Smooth muscle cell (in vitro differentiated cells): ENCODE measurements around the gene ZMAT3. TPM values are rescaled to one million over a fixed set of nuclear protein-coding genes. Genes with fewer than 3 reads are reported as not detected.

Experiments
- DNase-seq: peaks from one replicate; lab custom pipeline; 2025; ENCODE audit not compliant: unreplicated experiment; lab: John Stamatoyannopoulos, UW
- H2AFZ ChIP-seq: fragments of 200-600 bp; sonication (generic); 2 replicates; pipeline ENCODE4 v1.6.0; 2016; ENCODE audit warnings: antibody characterized with exemption, low read depth, mild to moderate bottlenecking
- H3F3A ChIP-seq: fragments of 200-600 bp; sonication (generic); 2 replicates; pipeline ENCODE4 v1.6.0; 2017; ENCODE audit warnings: antibody characterized with exemption, low read depth
- H3K27ac ChIP-seq: fragments of 200-600 bp; sonication (generic); 2 replicates; pipeline ENCODE4 v1.5.1; 2016; ENCODE audit warnings: low read depth, mild to moderate bottlenecking
- H3K27me3 ChIP-seq: fragments of 200-600 bp; sonication (generic); 2 replicates; pipeline ENCODE4 v1.6.1; 2016; ENCODE audit warnings: low read depth, mild to moderate bottlenecking
- H3K36me3 ChIP-seq: fragments of 200-600 bp; sonication (generic); 2 replicates; pipeline ENCODE4 v1.5.1; 2016; ENCODE audit warnings: low read depth
- H3K4me1 ChIP-seq: fragments of 200-600 bp; sonication (generic); 2 replicates; pipeline ENCODE4 v1.5.1; 2016; ENCODE audit warnings: low read depth
- H3K4me2 ChIP-seq: fragments of 200-600 bp; sonication (generic); 2 replicates; pipeline ENCODE4 v1.6.0; 2016; ENCODE audit warnings: mild to moderate bottlenecking
- H3K4me3 ChIP-seq: fragments of 200-600 bp; sonication (generic); 2 replicates; pipeline ENCODE4 v1.5.1; 2016; ENCODE audit warnings: mild to moderate bottlenecking
- H3K79me2 ChIP-seq: fragments of 200-600 bp; sonication (generic); 2 replicates; pipeline ENCODE4 v1.6.0; 2016; ENCODE audit warnings: low read depth, mild to moderate bottlenecking
- H3K9ac ChIP-seq: fragments of 200-600 bp; sonication (generic); 2 replicates; pipeline ENCODE4 v1.6.0; 2016; ENCODE audit warnings: low read depth
- H3K9me3 ChIP-seq: fragments of 200-600 bp; sonication (generic); replicated peaks from 2 replicates; pipeline ENCODE4 v1.5.1; 2016; ENCODE audit warnings: low read depth
- H4K20me1 ChIP-seq: fragments of 200-600 bp; sonication (generic); 2 replicates; pipeline ENCODE4 v1.6.0; 2016; ENCODE audit warnings: low read depth
- CTCF ChIP-seq: fragments of 200-600 bp; sonication (generic); IDR thresholded peaks from 2 replicates; pipeline ENCODE4 v1.5.1; 2017; ENCODE audit warnings: borderline replicate concordance, mild to moderate bottlenecking, antibody characterized with exemption; ENCODE audit not compliant: insufficient read depth, poor library complexity, severe bottlenecking
- WGBS: methylation state at CpG from one replicate; pipeline ENCODE4 v1.1.7; 2016; ENCODE audit warnings: low lambda C conversion rate; 5-methylcytosine and 5-hydroxymethylcytosine counted together
- polyA plus RNA-seq: library from polyadenylated mRNA; unstranded; fragments of >200 nt; fragmentation: Nextera tagmentation; extraction: Ambion mirVana; gene quantifications from 2 replicates; pipeline ENCODE4 v1.2.1, GENCODE V29; 2016
- total RNA-seq: library from RNA; depleted of rRNA; stranded (reverse); fragments of >200 nt; gene quantifications from 2 replicates; pipeline ENCODE4 v1.2.3, GENCODE V29; 2014

ZMAT3 gene
- total and polyA plus RNA-seq, 2 experiments from 2014 or later: 34.8 to 54.4 TPM

GRCh38 chr3:179026636-179027035 is 45.0 kb downstream of the ZMAT3 start:
- no peak for TF ChIP-seq CTCF
- Histone ChIP-seq H3K4me3 (no peak overlapping the region), H2AFZ (no peak overlapping the region), H4K20me1 (peaks cover 43% of the 10 kb centered on the region), H3K9me3 (no peaks in the 10 kb centered on the region), H3K27ac (peak overlapping the region; percentile 89), H3K9ac (no peak overlapping the region), H3K79me2 (peaks cover 7% of the 10 kb centered on the region), H3K27me3 (no peaks in the 10 kb centered on the region), H3F3A (peaks cover 21% of the 10 kb centered on the region), H3K4me2 (peak overlapping the region; percentile 55), H3K36me3 (peaks cover 7% of the 10 kb centered on the region), H3K4me1 (peaks cover 15% of the 10 kb centered on the region)
- 57% methylated on average over 2 of the region's 2 CpGs for WGBS
- no peak for DNase-seq

DNA sequence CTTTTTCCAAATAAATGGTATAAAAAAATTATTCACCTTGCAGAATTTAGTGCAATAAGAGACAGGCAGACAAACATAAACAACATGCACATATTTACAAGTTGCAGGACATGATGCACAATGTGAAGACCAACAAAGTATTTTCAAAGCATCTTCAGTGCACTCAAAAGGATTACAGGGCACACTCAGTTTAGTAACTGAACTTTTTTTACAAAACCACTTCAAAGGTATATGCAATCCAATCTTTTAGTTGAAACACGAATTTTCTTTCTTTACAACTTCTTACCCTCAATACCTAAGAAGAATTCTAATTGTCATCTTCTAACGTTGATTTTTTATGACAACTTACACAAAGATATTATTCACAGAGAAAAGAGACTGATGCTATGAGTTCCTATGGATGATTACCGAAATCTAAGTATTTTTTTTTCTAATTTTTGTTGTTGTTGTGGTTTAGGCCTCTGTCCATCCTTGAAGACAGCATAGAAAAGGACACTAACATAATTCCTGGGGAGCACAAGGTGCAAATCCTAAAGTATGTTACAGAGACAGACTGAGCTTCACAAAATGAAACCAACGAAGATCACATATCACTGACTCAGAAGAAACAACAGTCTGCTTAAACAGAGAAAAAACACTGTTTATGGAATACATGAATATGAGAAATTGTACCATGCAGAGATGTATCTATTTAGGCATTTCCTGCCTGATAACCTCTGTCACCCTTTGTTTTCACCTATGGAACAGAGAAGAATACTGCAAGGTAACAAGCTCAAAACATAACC is 50.3 kb downstream of the ZMAT3 start:
- H3K9me3 ChIP-seq: no peaks in the 10 kb centered on the region
- no peak for TF ChIP-seq CTCF
- WGBS: 80% methylated on average over 4 of the region's 4 CpGs
- no peaks in the 10 kb centered on the region for H3K4me1 ChIP-seq
- H3K4me3 ChIP-seq: no peak overlapping the region
- peaks cover 6% of the 10 kb centered on the region for H3F3A ChIP-seq
- H3K4me2 ChIP-seq: no peak overlapping the region
- H3K36me3 ChIP-seq: peaks cover 7% of the 10 kb centered on the region
- no peak overlapping the region for H2AFZ ChIP-seq
- no peak overlapping the region for H3K9ac ChIP-seq
- peaks cover 7% of the 10 kb centered on the region for H3K79me2 ChIP-seq
- DNase-seq: no peak
- H3K27ac ChIP-seq: no peak overlapping the region
- H3K27me3 ChIP-seq: no peaks in the 10 kb centered on the region
- peaks cover 14% of the 10 kb centered on the region for H4K20me1 ChIP-seq

DNA sequence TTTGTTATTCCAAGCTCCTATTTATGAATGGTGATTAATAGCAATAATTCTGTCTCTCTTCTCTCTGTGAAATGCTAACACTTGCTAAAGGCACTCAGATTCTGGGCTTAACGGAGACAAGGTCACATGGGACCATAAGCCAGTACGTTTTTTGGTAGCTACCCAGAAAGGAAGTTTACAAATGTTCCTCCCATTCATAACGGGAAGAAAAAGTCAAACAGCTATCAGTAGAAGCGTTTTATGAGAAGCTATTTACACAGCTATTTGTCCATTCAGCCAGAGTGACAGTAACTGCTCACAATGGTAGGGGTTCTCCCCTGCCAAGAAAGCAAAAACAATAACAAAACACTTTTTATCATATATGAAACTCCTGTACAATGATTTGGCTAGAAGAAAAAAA is 51.5 kb downstream of the ZMAT3 start:
- no peak for TF ChIP-seq CTCF
- H3K9ac ChIP-seq: no peak overlapping the region
- no peak overlapping the region for H3K4me2 ChIP-seq
- WGBS: 55% methylated on average over 4 of the region's 4 CpGs
- H4K20me1 ChIP-seq: peaks cover 8% of the 10 kb centered on the region
- H3F3A ChIP-seq: no peaks in the 10 kb centered on the region
- no peak overlapping the region for H2AFZ ChIP-seq
- no peak for DNase-seq
- H3K36me3 ChIP-seq: no peaks in the 10 kb centered on the region
- H3K79me2 ChIP-seq: peaks cover under 1% of the 10 kb centered on the region
- no peak overlapping the region for H3K27ac ChIP-seq
- H3K4me3 ChIP-seq: no peak overlapping the region
- no peaks in the 10 kb centered on the region for H3K9me3 ChIP-seq
- H3K4me1 ChIP-seq: no peaks in the 10 kb centered on the region
- no peaks in the 10 kb centered on the region for H3K27me3 ChIP-seq

DNA sequence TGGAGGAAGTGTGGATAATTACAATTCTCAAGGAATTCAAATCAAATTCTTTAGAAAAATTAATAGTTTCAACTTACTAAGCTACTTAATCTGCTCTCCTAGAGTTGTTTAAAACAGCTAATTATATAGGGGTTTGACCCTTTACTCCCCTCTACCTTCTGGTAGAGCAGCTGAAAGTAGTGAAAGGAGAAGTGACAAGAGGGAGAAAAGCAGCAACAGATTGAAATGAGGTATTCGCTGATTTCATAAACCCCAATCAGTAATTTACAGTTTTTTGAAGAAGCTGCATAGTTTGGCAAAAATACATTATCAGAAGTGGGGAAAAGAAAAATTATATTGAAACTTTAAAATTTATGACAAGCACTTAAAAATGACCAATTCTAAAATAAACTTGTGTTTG is 52.8 kb downstream of the ZMAT3 start:
- H3K27ac ChIP-seq: no peak overlapping the region
- no peak overlapping the region for H3K9ac ChIP-seq
- no peaks in the 10 kb centered on the region for H3F3A ChIP-seq
- no peak for TF ChIP-seq CTCF
- H3K4me3 ChIP-seq: no peak overlapping the region
- H4K20me1 ChIP-seq: peaks cover 8% of the 10 kb centered on the region
- no peak overlapping the region for H2AFZ ChIP-seq
- no peaks in the 10 kb centered on the region for H3K36me3 ChIP-seq
- no peak for DNase-seq
- no peak overlapping the region for H3K4me2 ChIP-seq
- no peaks in the 10 kb centered on the region for H3K27me3 ChIP-seq
- WGBS: 97% methylated on average over 1 of the region's 1 CpG
- H3K79me2 ChIP-seq: no peaks in the 10 kb centered on the region
- H3K4me1 ChIP-seq: no peaks in the 10 kb centered on the region
- H3K9me3 ChIP-seq: no peaks in the 10 kb centered on the region
